Testis (tissue), 3 donors: ENCODE results near the gene KDM1A. TPM values are rescaled to one million over a fixed set of nuclear protein-coding genes. Genes with fewer than 3 reads are reported as not detected.

Experiments used
- DNase-seq: peaks from one replicate; pipeline ENCODE4 v3.0.0-alpha.2; 2019
- H3K27ac ChIP-seq, 2 donors: fragments of 200-600 bp; sonication (generic); one replicate each; pipeline ENCODE4 v1.5.1; 2019
- H3K27me3 ChIP-seq: fragments of 200-600 bp; sonication (generic); one replicate; pipeline ENCODE4 v1.5.1; 2019
- H3K36me3 ChIP-seq: fragments of 200-600 bp; sonication (generic); one replicate; pipeline ENCODE4 v1.5.1; 2017; ENCODE audit warnings: low read depth; ENCODE audit errors: missing control alignments
- H3K4me1 ChIP-seq: fragments of 200-600 bp; sonication (generic); one replicate; pipeline ENCODE4 v1.5.1; 2019
- H3K4me3 ChIP-seq, 2 donors: fragments of 200-600 bp; sonication (generic); one replicate each; pipeline ENCODE4 v1.5.1; 2017 to 2019
- H3K9me3 ChIP-seq: fragments of 200-600 bp; sonication (generic); one replicate; pipeline ENCODE4 v1.5.1; 2017
- CTCF ChIP-seq, 3 experiments: fragments of 450-650 bp in 2 of 3; fragments of 200-600 bp in 1 of 3; sonication (generic) in 1 of 3; IDR thresholded peaks; one replicate each; pipeline ENCODE4 v1.5.1; 2016 to 2019; ENCODE audit warnings: antibody characterized with exemption in 3 of 3, mild to moderate bottlenecking in 2 of 3, moderate library complexity in 1 of 3
- POLR2A ChIP-seq: fragments of 450-650 bp; IDR thresholded peaks from one replicate; pipeline ENCODE4 v1.6.1; 2017; ENCODE audit warnings: antibody characterized with exemption, mild to moderate bottlenecking, moderate library complexity
- WGBS, 2 donors: methylation state at CpG; one replicate each; pipeline ENCODE4 v1.1.5; 2018; 5-methylcytosine and 5-hydroxymethylcytosine counted together
- intact Hi-C: fragments of 100-400 bp; cut with DNase I; formaldehyde crosslinking; loops from one replicate; pipeline ENCODE4 v1.15.1; 2023; ENCODE audit warnings: low total_unique reads
- polyA plus RNA-seq: library from polyadenylated mRNA; stranded (reverse); fragments of 350-450 nt; fragmentation: Illumina TruSeq; extraction: RNeasy Lipid Tissue Mini Kit (QIAGEN cat#74804); gene quantifications from one replicate; pipeline ENCODE4 v1.2.3, GENCODE V29; 2014; ENCODE audit warnings: low read depth, low replicate concordance; ENCODE audit not compliant: insufficient read depth
- total RNA-seq, 2 donors: library from RNA; depleted of rRNA; stranded (reverse); fragments of >200 nt; gene quantifications; one replicate each; pipeline ENCODE4 v1.2.3, GENCODE V29; 2016

The KDM1A gene
- total and polyA plus RNA-seq, 3 donors from 2014 or later: 131 to 238 (median 157) TPM

GRCh38 chr1:23085696-23086095 is 66.4 kb downstream of the KDM1A start:
- H3K27me3 ChIP-seq: no peaks in the 10 kb centered on the region
- H3K27ac ChIP-seq: no peak overlapping the region
- H3K36me3 ChIP-seq: no peaks in the 10 kb centered on the region
- intact Hi-C loops: no loop called here
- H3K9me3 ChIP-seq: no peaks in the 10 kb centered on the region
- no peak for TF ChIP-seq CTCF (IDR thresholded peaks at IDR 0.05)
- no peak for TF ChIP-seq POLR2A
- DNase-seq: no peak
- no peak overlapping the region for H3K4me3 ChIP-seq
- WGBS, 2 donors: 74 to 76% methylated on average over 3 of the region's 3 CpGs
- no peaks in the 10 kb centered on the region for H3K4me1 ChIP-seq

GRCh38 chr1:23088027-23088426 is 68.8 kb downstream of the KDM1A start:
- H3K4me1 ChIP-seq: no peaks in the 10 kb centered on the region
- intact Hi-C loops: no loop called here
- TF ChIP-seq POLR2A (no peak), CTCF (IDR thresholded peaks at IDR 0.05) (no peak)
- no peaks in the 10 kb centered on the region for H3K9me3 ChIP-seq
- H3K27me3 ChIP-seq: no peaks in the 10 kb centered on the region
- no peak overlapping the region for H3K4me3 ChIP-seq
- H3K36me3 ChIP-seq: no peaks in the 10 kb centered on the region
- no peak for DNase-seq
- H3K27ac ChIP-seq: no peak overlapping the region
- WGBS, 2 donors: 95% methylated on average over 2 of the region's 2 CpGs

DNA sequence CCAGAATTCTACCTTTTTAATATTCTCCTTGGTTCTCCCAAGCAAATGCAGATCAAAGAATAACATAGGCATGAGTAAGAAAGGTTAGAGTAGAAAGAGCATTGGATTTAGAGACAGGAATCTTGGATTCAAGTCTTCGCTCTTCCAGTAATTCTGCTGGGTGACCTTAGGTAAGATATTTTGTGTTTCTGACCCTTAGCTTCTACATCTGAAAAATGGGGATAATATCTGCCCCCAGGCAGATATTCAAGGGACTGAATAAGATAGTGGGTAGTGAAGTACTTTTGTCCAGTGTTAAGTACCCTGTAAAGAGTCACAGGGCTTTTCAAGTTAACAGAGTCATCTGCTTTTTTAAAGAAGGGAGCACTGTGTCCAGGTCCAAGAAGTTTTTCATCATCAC is 70.8 kb downstream of the KDM1A start:
- WGBS, 2 donors: 100% methylated on average over 1 of the region's 1 CpG
- intact Hi-C loops: no loop called here
- DNase-seq: no peak
- TF ChIP-seq CTCF (IDR thresholded peaks at IDR 0.05) (no peak), POLR2A (no peak)
- H3K36me3 ChIP-seq: no peaks in the 10 kb centered on the region
- H3K27ac ChIP-seq: no peak overlapping the region
- no peaks in the 10 kb centered on the region for H3K9me3 ChIP-seq
- H3K4me3 ChIP-seq: no peak overlapping the region
- H3K4me1 ChIP-seq: no peaks in the 10 kb centered on the region
- H3K27me3 ChIP-seq: no peaks in the 10 kb centered on the region

- Histone ChIP-seq H3K4me1 (no peaks in the 10 kb centered on the region), H3K4me3 (no peak overlapping the region), H3K36me3 (no peaks in the 10 kb centered on the region), H3K27ac (no peak overlapping the region), H3K27me3 (no peaks in the 10 kb centered on the region), H3K9me3 (no peaks in the 10 kb centered on the region)
- no peak for DNase-seq
- TF ChIP-seq POLR2A: no peak
- intact Hi-C loops: no loop called here
- WGBS, 2 donors: 96% methylated on average over 7 of the region's 7 CpGs
These were observed 72.3 kb downstream of the KDM1A start for GRCh38 chr1:23091545-23091944.

DNA sequence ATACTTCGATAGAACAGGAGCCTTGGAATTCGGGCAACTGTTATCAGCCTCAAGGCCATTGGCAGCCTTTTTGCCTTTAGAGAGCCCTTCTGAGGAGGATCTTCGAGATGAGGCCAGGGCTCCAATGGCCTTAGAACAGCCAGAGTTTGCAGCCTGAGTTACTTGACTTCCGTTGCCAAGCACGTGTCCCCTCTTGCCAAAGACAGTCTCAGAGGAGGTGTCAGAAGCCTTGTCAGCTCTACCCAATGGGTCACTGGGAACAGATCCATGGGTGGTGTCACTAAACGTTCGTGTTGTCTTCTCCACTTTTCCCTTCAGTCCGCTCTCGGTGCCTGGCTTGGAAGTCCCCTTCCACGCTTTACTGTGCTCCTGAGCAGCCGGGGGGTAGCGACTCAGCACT is 73.2 kb downstream of the KDM1A start:
- Histone ChIP-seq H3K9me3 (no peaks in the 10 kb centered on the region), H3K4me3 (no peak overlapping the region), H3K4me1 (no peaks in the 10 kb centered on the region), H3K36me3 (no peaks in the 10 kb centered on the region), H3K27ac (no peak overlapping the region), H3K27me3 (no peaks in the 10 kb centered on the region)
- WGBS, 2 donors: 71 to 73% methylated on average over 10 to 12 of the region's 12 CpGs
- DNase-seq: no peak
- intact Hi-C loops: no loop called here
- TF ChIP-seq CTCF (IDR thresholded peaks at IDR 0.05): no peak
